ENCODE data around the gene CELF2. TPM values are rescaled to one million over a fixed set of nuclear protein-coding genes. Genes with fewer than 3 reads are reported as not detected.

CELF2 gene
- total RNA-seq, 1 donor from 2014 or later: 33.8 TPM

- Mint-ChIP-seq H3K4me1 (ENCODE audit: unreplicated experiment) (peaks cover under 1% of the 10 kb centered on the region), H3K4me3 (ENCODE audit: unreplicated experiment) (no peak overlapping the region), H3K36me3 (ENCODE audit: unreplicated experiment) (no peaks in the 10 kb centered on the region), H3K27ac (ENCODE audit: unreplicated experiment) (no peak overlapping the region), H3K27me3 (ENCODE audit: unreplicated experiment) (peaks cover 2% of the 10 kb centered on the region), H3K9me3 (ENCODE audit: unreplicated experiment) (no peaks in the 10 kb centered on the region)
- no peak for DNase-seq (ENCODE audit: extremely low spot score, unreplicated experiment)
- no peak for TF ChIP-seq CTCF (IDR thresholded peaks at IDR 0.05)
Measured at GRCh38 chr10:11011984-11012383, 5.7 kb upstream of the CELF2 start.

GRCh38 chr10:11012421-11013295 is 5.0 kb upstream of the CELF2 start:
- no peak overlapping the region for H3K27ac Mint-ChIP-seq (ENCODE audit: unreplicated experiment)
- H3K27me3 Mint-ChIP-seq (ENCODE audit: unreplicated experiment): peaks cover 5% of the 10 kb centered on the region
- H3K4me3 Mint-ChIP-seq (ENCODE audit: unreplicated experiment): no peak overlapping the region
- TF ChIP-seq CTCF (IDR thresholded peaks at IDR 0.05): no peak
- no peaks in the 10 kb centered on the region for H3K9me3 Mint-ChIP-seq (ENCODE audit: unreplicated experiment)
- peaks cover 4% of the 10 kb centered on the region for H3K4me1 Mint-ChIP-seq (ENCODE audit: unreplicated experiment)
- H3K36me3 Mint-ChIP-seq (ENCODE audit: unreplicated experiment): no peaks in the 10 kb centered on the region
- no peak for DNase-seq (ENCODE audit: extremely low spot score, unreplicated experiment)

- no peak overlapping the region for H3K4me3 Mint-ChIP-seq (ENCODE audit: unreplicated experiment)
- H3K27me3 Mint-ChIP-seq (ENCODE audit: unreplicated experiment): peaks cover 6% of the 10 kb centered on the region
- no peaks in the 10 kb centered on the region for H3K9me3 Mint-ChIP-seq (ENCODE audit: unreplicated experiment)
- peaks cover 7% of the 10 kb centered on the region for H3K4me1 Mint-ChIP-seq (ENCODE audit: unreplicated experiment)
- no peak for DNase-seq (ENCODE audit: extremely low spot score, unreplicated experiment)
- no peak for TF ChIP-seq CTCF (IDR thresholded peaks at IDR 0.05)
- no peaks in the 10 kb centered on the region for H3K36me3 Mint-ChIP-seq (ENCODE audit: unreplicated experiment)
- no peak overlapping the region for H3K27ac Mint-ChIP-seq (ENCODE audit: unreplicated experiment)
Measured at GRCh38 chr10:11013836-11014235, 3.8 kb upstream of the CELF2 start.

- Mint-ChIP-seq H3K4me3 (ENCODE audit: unreplicated experiment) (no peak overlapping the region), H3K27me3 (ENCODE audit: unreplicated experiment) (peaks cover 8% of the 10 kb centered on the region), H3K9me3 (ENCODE audit: unreplicated experiment) (no peaks in the 10 kb centered on the region), H3K36me3 (ENCODE audit: unreplicated experiment) (no peaks in the 10 kb centered on the region), H3K4me1 (ENCODE audit: unreplicated experiment) (peaks cover 13% of the 10 kb centered on the region), H3K27ac (ENCODE audit: unreplicated experiment) (no peak overlapping the region)
- TF ChIP-seq CTCF (IDR thresholded peaks at IDR 0.05): no peak
- DNase-seq (ENCODE audit: extremely low spot score, unreplicated experiment): no peak
Measured at GRCh38 chr10:11014671-11015445, 2.8 kb upstream of the CELF2 start.

- H3K9me3 Mint-ChIP-seq (ENCODE audit: unreplicated experiment): no peaks in the 10 kb centered on the region
- no peak for DNase-seq (ENCODE audit: extremely low spot score, unreplicated experiment)
- H3K36me3 Mint-ChIP-seq (ENCODE audit: unreplicated experiment): no peaks in the 10 kb centered on the region
- no peak overlapping the region for H3K27ac Mint-ChIP-seq (ENCODE audit: unreplicated experiment)
- peaks cover 8% of the 10 kb centered on the region for H3K27me3 Mint-ChIP-seq (ENCODE audit: unreplicated experiment)
- H3K4me3 Mint-ChIP-seq (ENCODE audit: unreplicated experiment): no peak overlapping the region
- TF ChIP-seq CTCF (IDR thresholded peaks at IDR 0.05): no peak
- peaks cover 13% of the 10 kb centered on the region for H3K4me1 Mint-ChIP-seq (ENCODE audit: unreplicated experiment)
Measured at GRCh38 chr10:11015446-11015934, 2.2 kb upstream of the CELF2 start.

Data from osteocyte (in vitro differentiated cells).